HepG2 (cell line): Measurements from ENCODE around the gene HYAL1. TPM values are rescaled to one million over a fixed set of nuclear protein-coding genes. Genes with fewer than 3 reads are reported as not detected.

Source experiments
- BCLAF1 ChIP-seq: fragments of 450-650 bp; IDR thresholded peaks from 2 replicates; pipeline ENCODE4 v1.6.1; 2017; ENCODE audit warnings: mild to moderate bottlenecking
- CBX1 ChIP-seq: IDR thresholded peaks from one replicate; pipeline ENCODE4 v1.6.1; 2016; ENCODE audit warnings: antibody characterized with exemption, low read depth
- ETV6 ChIP-seq: sonication (generic); formaldehyde crosslinking; conservative IDR thresholded peaks from 2 replicates; pipeline ENCODE4 v1.4.0; 2020; ENCODE audit warnings: missing genetic modification reagents
- FOSL1 ChIP-seq: sonication (generic); formaldehyde crosslinking; IDR thresholded peaks from 2 replicates; pipeline ENCODE4 v1.9.0; 2021; ENCODE audit warnings: missing genetic modification reagents, borderline replicate concordance
- ISX ChIP-seq: sonication (generic); formaldehyde crosslinking; conservative IDR thresholded peaks from 2 replicates; pipeline ENCODE4 v1.5.0; 2020; ENCODE audit warnings: missing genetic modification reagents
- MBD4 ChIP-seq: IDR thresholded peaks from 2 replicates; pipeline ENCODE4 v1.6.1; 2012; ENCODE audit warnings: low read length, inconsistent platforms, borderline replicate concordance
- SNAI1 ChIP-seq: sonication (generic); formaldehyde crosslinking; IDR thresholded peaks from 2 replicates; pipeline ENCODE4 v1.5.0; 2020; ENCODE audit warnings: mild to moderate bottlenecking, missing genetic modification reagents, borderline replicate concordance
- ZNF615 ChIP-seq: sonication (generic); formaldehyde crosslinking; IDR thresholded peaks from 2 replicates; pipeline ENCODE4 v1.5.0; 2020; ENCODE audit warnings: mild to moderate bottlenecking, missing genetic modification reagents, borderline replicate concordance
- ZNF75D ChIP-seq: sonication (generic); formaldehyde crosslinking; IDR thresholded peaks from 2 replicates; pipeline ENCODE4 v1.8.1; 2023; ENCODE audit warnings: missing genetic modification reagents, mild to moderate bottlenecking, borderline replicate concordance
- polyA plus RNA-seq, 8 experiments: library from polyadenylated mRNA; depleted of rRNA in 3 of 8; stranded (reverse) in 7 of 8; unstranded in 1 of 8; fragments of >200 nt; fragmentation: Illumina TruSeq in 4 of 8; extraction: Trizol in 4 of 8; gene quantifications; 2 replicates each; pipeline versions ENCODE4 v1.2.1 to v1.2.3, GENCODE V29; 2011 to 2016; ENCODE audit warnings: low read depth in 4 of 8, missing spikeins in 1 of 8, mixed read lengths in 1 of 8; ENCODE audit not compliant: insufficient read depth in 1 of 8
- total RNA-seq, 5 experiments: library from RNA; depleted of rRNA; stranded (reverse); fragments of >200 nt; fragmentation: Illumina TruSeq; extraction: Trizol; gene quantifications; 2 replicates each; pipeline ENCODE4 v1.2.3, GENCODE V29; 2016; ENCODE audit warnings: low read depth in 1 of 5
- TF ChIP-seq, protein P1 (sequence below): sonication (generic); formaldehyde crosslinking; IDR thresholded peaks from 2 replicates; pipeline ENCODE4 v1.9.0; 2021; ENCODE audit warnings: missing genetic modification reagents, borderline replicate concordance
- TF ChIP-seq, protein P2 (sequence below): sonication (generic); formaldehyde crosslinking; IDR thresholded peaks from 2 replicates; pipeline ENCODE4 v1.4.0; 2020; ENCODE audit warnings: missing genetic modification reagents
- TF ChIP-seq, protein P3 (sequence below): sonication (generic); formaldehyde crosslinking; IDR thresholded peaks from 2 replicates; pipeline ENCODE4 v1.4.0; 2020; ENCODE audit warnings: low read depth, missing genetic modification reagents
- TF ChIP-seq, protein P4 (sequence below): IDR thresholded peaks from 2 replicates; pipeline ENCODE4 v1.6.1; 2012; ENCODE audit warnings: low read length, improper control_type of control experiment

The HYAL1 gene
- total and polyA plus RNA-seq, 2 of the 13 experiments (the other 11 are each of a cell fraction or from before 2014, with no cell fraction given), result 76.5 to 193 TPM

DNA sequence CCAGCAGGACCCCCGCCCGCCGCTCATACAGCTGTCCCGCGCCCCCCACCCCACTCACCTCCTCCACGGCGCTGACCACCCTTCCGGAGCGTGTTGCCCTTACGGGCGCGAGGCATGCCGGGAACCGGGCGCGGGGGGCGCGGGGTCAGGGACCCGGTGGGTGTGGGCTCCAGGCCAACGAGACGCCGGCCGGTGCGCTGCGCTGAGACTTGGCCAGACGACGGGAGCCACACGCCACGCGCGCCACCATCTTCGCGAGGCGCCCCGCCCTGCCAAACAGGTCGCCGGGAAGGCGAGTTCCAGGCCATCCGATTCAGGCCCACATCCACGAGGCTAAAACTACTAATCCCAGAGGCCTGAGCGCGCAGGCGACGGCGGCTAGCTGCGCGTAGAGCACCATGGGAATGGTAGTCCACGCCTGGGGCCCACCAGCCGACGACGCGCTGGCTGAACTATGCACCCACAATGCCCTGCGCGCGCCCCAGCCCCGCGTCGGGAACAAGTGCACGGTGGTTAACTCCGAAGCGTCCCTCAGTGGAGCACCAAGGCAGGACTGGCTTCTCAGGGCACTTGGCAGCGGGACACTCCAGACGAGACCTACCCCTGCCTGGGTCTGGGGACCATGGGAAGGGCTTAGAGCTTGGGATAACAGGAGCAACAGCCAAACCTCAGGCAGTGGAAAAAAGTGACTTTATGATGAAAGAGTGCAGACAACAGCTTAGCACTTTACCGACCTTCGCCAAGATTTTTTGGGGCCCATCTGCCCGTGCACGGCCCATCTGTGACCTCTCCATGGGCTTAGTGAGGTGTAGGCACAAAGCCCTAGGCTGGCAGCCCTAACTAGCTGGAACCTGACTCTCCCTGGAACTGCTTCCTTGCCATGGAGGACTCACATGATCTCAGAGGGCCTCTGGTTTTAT, 11.0 kb downstream of the HYAL1 start, which contains the start of gene IFRD2 (continued):
- TF ChIP-seq, protein P1, sequence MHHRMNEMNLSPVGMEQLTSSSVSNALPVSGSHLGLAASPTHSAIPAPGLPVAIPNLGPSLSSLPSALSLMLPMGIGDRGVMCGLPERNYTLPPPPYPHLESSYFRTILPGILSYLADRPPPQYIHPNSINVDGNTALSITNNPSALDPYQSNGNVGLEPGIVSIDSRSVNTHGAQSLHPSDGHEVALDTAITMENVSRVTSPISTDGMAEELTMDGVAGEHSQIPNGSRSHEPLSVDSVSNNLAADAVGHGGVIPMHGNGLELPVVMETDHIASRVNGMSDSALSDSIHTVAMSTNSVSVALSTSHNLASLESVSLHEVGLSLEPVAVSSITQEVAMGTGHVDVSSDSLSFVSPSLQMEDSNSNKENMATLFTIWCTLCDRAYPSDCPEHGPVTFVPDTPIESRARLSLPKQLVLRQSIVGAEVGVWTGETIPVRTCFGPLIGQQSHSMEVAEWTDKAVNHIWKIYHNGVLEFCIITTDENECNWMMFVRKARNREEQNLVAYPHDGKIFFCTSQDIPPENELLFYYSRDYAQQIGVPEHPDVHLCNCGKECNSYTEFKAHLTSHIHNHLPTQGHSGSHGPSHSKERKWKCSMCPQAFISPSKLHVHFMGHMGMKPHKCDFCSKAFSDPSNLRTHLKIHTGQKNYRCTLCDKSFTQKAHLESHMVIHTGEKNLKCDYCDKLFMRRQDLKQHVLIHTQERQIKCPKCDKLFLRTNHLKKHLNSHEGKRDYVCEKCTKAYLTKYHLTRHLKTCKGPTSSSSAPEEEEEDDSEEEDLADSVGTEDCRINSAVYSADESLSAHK (CRISPR knock-in tag), result no peak
- TF ChIP-seq, protein P2, sequence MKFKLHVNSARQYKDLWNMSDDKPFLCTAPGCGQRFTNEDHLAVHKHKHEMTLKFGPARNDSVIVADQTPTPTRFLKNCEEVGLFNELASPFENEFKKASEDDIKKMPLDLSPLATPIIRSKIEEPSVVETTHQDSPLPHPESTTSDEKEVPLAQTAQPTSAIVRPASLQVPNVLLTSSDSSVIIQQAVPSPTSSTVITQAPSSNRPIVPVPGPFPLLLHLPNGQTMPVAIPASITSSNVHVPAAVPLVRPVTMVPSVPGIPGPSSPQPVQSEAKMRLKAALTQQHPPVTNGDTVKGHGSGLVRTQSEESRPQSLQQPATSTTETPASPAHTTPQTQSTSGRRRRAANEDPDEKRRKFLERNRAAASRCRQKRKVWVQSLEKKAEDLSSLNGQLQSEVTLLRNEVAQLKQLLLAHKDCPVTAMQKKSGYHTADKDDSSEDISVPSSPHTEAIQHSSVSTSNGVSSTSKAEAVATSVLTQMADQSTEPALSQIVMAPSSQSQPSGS, result peak; percentile 72
- TF ChIP-seq ISX (CRISPR knock-in tag) (peak; percentile 12; the same call in 1 of the 2 replicates), BCLAF1 (no peak), SNAI1 (CRISPR knock-in tag) (no peak), ZNF75D (CRISPR knock-in tag) (no peak), MBD4 (no peak), ETV6 (CRISPR knock-in tag) (no peak), ZNF615 (no peak), FOSL1 (CRISPR knock-in tag) (no peak), CBX1 (no peak)
- TF ChIP-seq, protein P3, sequence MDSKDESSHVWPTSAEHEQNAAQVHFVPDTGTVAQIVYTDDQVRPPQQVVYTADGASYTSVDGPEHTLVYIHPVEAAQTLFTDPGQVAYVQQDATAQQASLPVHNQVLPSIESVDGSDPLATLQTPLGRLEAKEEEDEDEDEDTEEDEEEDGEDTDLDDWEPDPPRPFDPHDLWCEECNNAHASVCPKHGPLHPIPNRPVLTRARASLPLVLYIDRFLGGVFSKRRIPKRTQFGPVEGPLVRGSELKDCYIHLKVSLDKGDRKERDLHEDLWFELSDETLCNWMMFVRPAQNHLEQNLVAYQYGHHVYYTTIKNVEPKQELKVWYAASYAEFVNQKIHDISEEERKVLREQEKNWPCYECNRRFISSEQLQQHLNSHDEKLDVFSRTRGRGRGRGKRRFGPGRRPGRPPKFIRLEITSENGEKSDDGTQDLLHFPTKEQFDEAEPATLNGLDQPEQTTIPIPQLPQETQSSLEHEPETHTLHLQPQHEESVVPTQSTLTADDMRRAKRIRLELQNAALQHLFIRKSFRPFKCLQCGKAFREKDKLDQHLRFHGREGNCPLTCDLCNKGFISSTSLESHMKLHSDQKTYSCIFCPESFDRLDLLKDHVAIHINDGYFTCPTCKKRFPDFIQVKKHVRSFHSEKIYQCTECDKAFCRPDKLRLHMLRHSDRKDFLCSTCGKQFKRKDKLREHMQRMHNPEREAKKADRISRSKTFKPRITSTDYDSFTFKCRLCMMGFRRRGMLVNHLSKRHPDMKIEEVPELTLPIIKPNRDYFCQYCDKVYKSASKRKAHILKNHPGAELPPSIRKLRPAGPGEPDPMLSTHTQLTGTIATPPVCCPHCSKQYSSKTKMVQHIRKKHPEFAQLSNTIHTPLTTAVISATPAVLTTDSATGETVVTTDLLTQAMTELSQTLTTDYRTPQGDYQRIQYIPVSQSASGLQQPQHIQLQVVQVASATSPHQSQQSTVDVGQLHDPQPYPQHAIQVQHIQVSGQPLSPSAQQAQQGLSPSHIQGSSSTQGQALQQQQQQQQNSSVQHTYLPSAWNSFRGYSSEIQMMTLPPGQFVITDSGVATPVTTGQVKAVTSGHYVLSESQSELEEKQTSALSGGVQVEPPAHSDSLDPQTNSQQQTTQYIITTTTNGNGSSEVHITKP, result peak; percentile 70; the same call in 1 of the 2 replicates
- TF ChIP-seq, protein P4, sequence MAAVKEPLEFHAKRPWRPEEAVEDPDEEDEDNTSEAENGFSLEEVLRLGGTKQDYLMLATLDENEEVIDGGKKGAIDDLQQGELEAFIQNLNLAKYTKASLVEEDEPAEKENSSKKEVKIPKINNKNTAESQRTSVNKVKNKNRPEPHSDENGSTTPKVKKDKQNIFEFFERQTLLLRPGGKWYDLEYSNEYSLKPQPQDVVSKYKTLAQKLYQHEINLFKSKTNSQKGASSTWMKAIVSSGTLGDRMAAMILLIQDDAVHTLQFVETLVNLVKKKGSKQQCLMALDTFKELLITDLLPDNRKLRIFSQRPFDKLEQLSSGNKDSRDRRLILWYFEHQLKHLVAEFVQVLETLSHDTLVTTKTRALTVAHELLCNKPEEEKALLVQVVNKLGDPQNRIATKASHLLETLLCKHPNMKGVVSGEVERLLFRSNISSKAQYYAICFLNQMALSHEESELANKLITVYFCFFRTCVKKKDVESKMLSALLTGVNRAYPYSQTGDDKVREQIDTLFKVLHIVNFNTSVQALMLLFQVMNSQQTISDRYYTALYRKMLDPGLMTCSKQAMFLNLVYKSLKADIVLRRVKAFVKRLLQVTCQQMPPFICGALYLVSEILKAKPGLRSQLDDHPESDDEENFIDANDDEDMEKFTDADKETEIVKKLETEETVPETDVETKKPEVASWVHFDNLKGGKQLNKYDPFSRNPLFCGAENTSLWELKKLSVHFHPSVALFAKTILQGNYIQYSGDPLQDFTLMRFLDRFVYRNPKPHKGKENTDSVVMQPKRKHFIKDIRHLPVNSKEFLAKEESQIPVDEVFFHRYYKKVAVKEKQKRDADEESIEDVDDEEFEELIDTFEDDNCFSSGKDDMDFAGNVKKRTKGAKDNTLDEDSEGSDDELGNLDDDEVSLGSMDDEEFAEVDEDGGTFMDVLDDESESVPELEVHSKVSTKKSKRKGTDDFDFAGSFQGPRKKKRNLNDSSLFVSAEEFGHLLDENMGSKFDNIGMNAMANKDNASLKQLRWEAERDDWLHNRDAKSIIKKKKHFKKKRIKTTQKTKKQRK, result no peak
